ES-I3 (cell line): ENCODE results near the gene DECR2.
"Not testable (repeated sequence)": the region's sequence is repeated elsewhere in the genome, so short reads cannot be mapped to it uniquely, and the experiment has no call there.

Source experiments
- H3K36me3 ChIP-seq: 2 replicates; pipeline ENCODE4 v1.6.1; 2013; ENCODE audit warnings: mild to moderate bottlenecking, low read length, control low read depth, moderate library complexity; ENCODE audit not compliant: insufficient read depth
- H3K4me1 ChIP-seq: 2 replicates; pipeline ENCODE4 v1.6.1; 2013; ENCODE audit warnings: mild to moderate bottlenecking, control low read depth, low read length; ENCODE audit not compliant: insufficient read depth
- H3K9ac ChIP-seq: 2 replicates; pipeline ENCODE4 v1.6.1; 2013; ENCODE audit warnings: low read depth, mild to moderate bottlenecking, low read length, moderate library complexity
- H3K9me3 ChIP-seq: 2 replicates; pipeline ENCODE4 v1.6.1; 2013; ENCODE audit warnings: mild to moderate bottlenecking, low read length, moderate library complexity; ENCODE audit not compliant: control insufficient read depth, insufficient read depth

The DECR2 gene

DNA sequence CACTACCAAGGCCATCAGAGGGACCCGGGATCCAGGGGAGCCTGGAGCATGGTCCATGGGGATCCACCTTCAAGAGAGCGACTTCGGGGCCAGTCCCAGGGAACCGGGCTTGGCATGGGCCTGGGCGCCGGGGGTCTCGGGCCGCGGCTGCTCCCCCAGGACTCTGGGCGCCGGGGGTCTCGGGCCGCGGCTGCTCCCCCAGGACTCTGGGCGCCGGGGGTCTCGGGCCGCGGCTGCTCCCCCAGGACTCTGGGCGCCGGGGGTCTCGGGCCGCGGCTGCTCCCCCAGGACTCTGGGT, 39.0 kb upstream of the DECR2 start:
- not testable (repeated sequence) for H3K9ac ChIP-seq, H3K4me1 ChIP-seq, H3K9me3 ChIP-seq, H3K36me3 ChIP-seq

GRCh38 chr16:363110-363765, 38.4 kb upstream of the DECR2 start:
- Histone ChIP-seq H3K9ac (no peak overlapping the region), H3K9me3 (no peaks in the 10 kb centered on the region), H3K4me1 (no peaks in the 10 kb centered on the region; the same call in 1 of the 2 replicates), H3K36me3 (0 out of 2 replicates have a peak, but pooled peaks cover 7% of the 10 kb centered on the region)

- Histone ChIP-seq H3K9me3 (no peaks in the 10 kb centered on the region), H3K4me1 (no peaks in the 10 kb centered on the region; the same call in 1 of the 2 replicates), H3K36me3 (0 out of 2 replicates have a peak, but pooled peaks cover 13% of the 10 kb centered on the region), H3K9ac (no peak overlapping the region)
Observed at GRCh38 chr16:363766-364490, 37.8 kb upstream of the DECR2 start.

DNA sequence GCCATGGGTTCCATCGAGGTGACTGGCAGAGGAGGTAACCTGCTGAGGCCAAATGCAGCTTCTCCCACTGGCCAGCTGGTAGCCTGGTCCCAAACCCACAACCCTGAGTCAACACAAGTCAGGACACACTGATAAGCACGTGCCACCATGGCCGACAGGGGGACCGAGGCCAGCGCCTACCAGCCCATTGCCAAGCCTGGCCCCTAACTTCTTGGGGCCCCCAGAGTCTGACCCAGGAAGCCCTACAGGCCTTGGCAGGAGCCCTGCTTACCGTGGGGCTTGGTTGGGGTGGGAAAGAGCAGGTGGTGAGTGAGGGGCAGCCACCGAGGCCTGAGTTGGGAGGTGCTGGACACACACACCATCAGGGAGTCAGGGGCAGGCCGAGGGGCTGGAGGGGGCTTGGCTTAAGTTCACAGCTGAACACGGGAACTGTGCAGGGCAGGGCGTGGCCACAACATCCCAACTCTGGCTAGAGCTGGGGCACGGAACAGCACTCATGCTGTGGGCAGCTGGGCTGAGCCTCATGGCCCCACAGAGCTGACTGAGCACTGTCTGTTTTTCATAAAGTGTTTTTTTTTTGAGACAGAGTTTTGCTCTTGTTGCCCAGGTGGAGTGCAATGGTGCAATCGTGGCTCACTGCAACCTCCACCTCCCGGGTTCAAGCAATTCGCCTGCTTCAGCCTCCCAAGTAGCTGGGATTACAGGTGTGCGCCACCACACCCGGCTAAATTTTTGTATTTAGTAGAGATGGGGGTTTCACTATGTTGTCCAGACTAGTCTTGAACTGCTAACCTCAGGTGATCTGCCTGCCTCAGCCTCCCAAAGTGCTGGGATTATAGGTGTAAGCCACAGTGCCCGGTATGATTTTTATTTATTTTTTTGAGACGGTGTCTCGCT, 36.8 kb upstream of the DECR2 start:
- Histone ChIP-seq H3K9me3 (no peaks in the 10 kb centered on the region), H3K4me1 (no peaks in the 10 kb centered on the region; the same call in 1 of the 2 replicates), H3K36me3 (0 out of 2 replicates have a peak, but pooled peaks cover 13% of the 10 kb centered on the region), H3K9ac (no peak overlapping the region)

DNA sequence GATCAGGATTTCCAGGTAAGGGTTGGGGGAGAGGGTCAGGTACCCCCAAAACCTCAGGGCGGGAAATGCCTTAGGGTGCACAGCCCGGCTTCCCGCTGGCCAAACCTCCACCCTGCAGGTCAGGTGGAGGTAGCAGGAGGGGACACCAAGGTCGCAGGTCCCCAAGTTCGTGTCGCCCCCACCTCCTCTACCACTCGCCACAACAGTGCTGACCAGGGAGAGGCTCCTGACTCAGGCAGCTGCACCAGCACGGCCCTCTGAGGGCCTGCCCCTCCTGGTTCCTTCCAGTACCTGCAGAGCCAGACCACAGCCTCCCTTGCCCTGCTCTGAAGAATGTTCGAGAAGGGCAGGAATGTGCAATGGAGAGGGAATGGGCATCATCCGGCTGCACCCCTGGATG, 35.2 kb upstream of the DECR2 start:
- Histone ChIP-seq H3K4me1 (no peaks in the 10 kb centered on the region; the same call in 1 of the 2 replicates), H3K9me3 (no peaks in the 10 kb centered on the region), H3K36me3 (0 out of 2 replicates have a peak, but pooled peaks cover 13% of the 10 kb centered on the region), H3K9ac (no peak overlapping the region)

- Histone ChIP-seq H3K9ac (no peak overlapping the region), H3K36me3 (0 out of 2 replicates have a peak, but pooled peaks cover 13% of the 10 kb centered on the region), H3K9me3 (no peaks in the 10 kb centered on the region), H3K4me1 (no peaks in the 10 kb centered on the region; the same call in 1 of the 2 replicates)
Observed at GRCh38 chr16:367333-367903, 34.3 kb upstream of the DECR2 start.

- H3K9ac ChIP-seq, result no peak overlapping the region
- H3K36me3 ChIP-seq, result peaks cover 13% of the 10 kb centered on the region; the same call in 1 of the 2 replicates
- H3K9me3 ChIP-seq, result no peaks in the 10 kb centered on the region
- H3K4me1 ChIP-seq, result no peaks in the 10 kb centered on the region; the same call in 1 of the 2 replicates
Observed at GRCh38 chr16:368388-369158, 33.1 kb upstream of the DECR2 start.

- Histone ChIP-seq H3K36me3 (peaks cover 13% of the 10 kb centered on the region; the same call in 1 of the 2 replicates), H3K9ac (peak overlapping the region; percentile 52; the same call in 1 of the 2 replicates), H3K4me1 (no peaks in the 10 kb centered on the region; the same call in 1 of the 2 replicates), H3K9me3 (no peaks in the 10 kb centered on the region)
Observed at GRCh38 chr16:369275-369865, 32.3 kb upstream of the DECR2 start.

DNA sequence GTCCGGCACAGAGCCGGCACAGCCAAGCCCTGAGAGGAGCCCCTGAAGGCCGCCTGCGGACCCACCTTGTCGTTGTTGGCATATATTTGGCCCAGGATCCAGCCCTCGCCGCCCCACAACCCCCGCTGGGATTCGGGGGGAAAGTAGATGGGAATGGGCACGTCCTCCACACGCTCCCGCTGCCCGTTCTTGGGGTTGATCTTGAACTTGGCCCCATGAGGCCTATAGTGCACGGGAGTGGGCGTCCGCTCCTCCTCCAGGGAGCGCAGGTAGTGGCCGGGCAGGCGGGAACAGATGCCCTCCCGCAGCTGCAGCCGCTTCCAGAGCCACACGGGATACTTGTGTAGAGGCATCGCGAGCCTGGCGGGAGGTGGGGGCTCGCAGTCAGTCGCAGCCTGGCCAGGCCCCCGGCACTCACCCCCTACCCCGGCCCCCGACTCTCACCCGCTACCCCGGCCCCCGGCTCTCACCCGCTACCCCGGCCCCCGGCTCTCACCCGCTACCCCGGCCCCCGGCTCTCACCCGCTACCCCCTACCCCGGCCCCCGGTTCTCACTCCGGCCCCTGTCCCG, 31.7 kb upstream of the DECR2 start:
- H3K9ac ChIP-seq, result peak overlapping the region; percentile 52
- H3K4me1 ChIP-seq, result no peaks in the 10 kb centered on the region
- H3K9me3 ChIP-seq, result no peaks in the 10 kb centered on the region
- peaks cover 19% of the 10 kb centered on the region for H3K36me3 ChIP-seq

GRCh38 chr16:370443-370842, 31.2 kb upstream of the DECR2 start, which contains the start of gene MRPL28:
Gene MRPL28, minus strand, starts transcription at chr16:370538. Its CDS starts 320 bp downstream, at chr16:370218.
- Histone ChIP-seq H3K36me3 (peaks cover 19% of the 10 kb centered on the region), H3K9me3 (no peaks in the 10 kb centered on the region), H3K4me1 (no peaks in the 10 kb centered on the region), H3K9ac (peak within 1 kb of the TSS; percentile 52)

DNA sequence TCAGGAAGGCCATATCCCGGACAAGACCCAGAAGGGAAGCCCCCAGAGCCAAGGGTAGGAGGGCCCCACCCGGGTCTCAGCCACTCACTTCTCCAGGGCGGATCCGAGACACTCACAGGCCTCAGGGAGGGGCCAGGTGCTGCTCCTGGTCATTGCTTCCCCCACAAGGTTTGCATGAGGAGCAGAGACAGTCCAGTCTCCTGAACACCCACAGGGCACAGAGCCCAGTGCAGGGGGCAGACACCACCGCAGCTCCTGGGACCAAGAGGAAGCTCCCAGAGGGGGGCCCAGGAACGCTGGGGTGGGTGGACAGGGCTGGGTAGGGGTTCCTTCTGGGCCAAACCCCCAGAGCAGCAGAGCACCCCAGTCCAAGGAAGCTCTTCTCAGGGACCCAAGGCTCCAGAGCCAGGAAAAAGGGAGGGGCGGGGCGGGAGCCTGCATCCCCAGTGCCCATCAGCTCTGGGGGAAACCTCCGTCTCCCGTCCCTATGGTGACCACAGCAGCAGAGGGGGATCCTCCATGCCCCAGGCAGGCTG, 30.6 kb upstream of the DECR2 start:
- peak overlapping the region; percentile 20; the same call in 1 of the 2 replicates for H3K9ac ChIP-seq
- H3K36me3 ChIP-seq, result peaks cover 19% of the 10 kb centered on the region
- no peaks in the 10 kb centered on the region for H3K9me3 ChIP-seq
- no peaks in the 10 kb centered on the region for H3K4me1 ChIP-seq

GRCh38 chr16:371515-372301, 30.0 kb upstream of the DECR2 start:
- H3K4me1 ChIP-seq, result no peaks in the 10 kb centered on the region
- H3K9me3 ChIP-seq, result no peaks in the 10 kb centered on the region
- H3K36me3 ChIP-seq, result peaks cover 19% of the 10 kb centered on the region
- no peak overlapping the region for H3K9ac ChIP-seq
